ENCODE results near the gene PELI2.
A peak's percentile ranks its signal among the peaks of the same experiment; 100 is the strongest.

The PELI2 gene

GRCh38 chr14:56338674-56339073 lies 220.5 kb downstream of the PELI2 start:
- H3K4me1 ChIP-seq: peaks cover 4% of the 10 kb centered on the region; the same call in 1 of the 2 replicates
- DNase-seq: no peak
- no peaks in the 10 kb centered on the region for H3K36me3 ChIP-seq
- no peaks in the 10 kb centered on the region for H3K9me3 ChIP-seq
- H3K27me3 ChIP-seq: no peaks in the 10 kb centered on the region
- TF ChIP-seq CTCF (IDR thresholded peaks at IDR 0.05; ENCODE audit: low read depth, low read length): no peak
- H3K4me3 ChIP-seq (ENCODE audit: low read depth, low read length): no peak overlapping the region

- Histone ChIP-seq H3K36me3 (no peaks in the 10 kb centered on the region), H3K4me3 (ENCODE audit: low read depth, low read length) (no peak overlapping the region), H3K27me3 (no peaks in the 10 kb centered on the region), H3K4me1 (peaks cover 4% of the 10 kb centered on the region; the same call in 1 of the 2 replicates), H3K9me3 (no peaks in the 10 kb centered on the region)
- DNase-seq: peak; percentile 70
- TF ChIP-seq CTCF (IDR thresholded peaks at IDR 0.05; ENCODE audit: low read depth, low read length): peak; percentile 88
Measured at GRCh38 chr14:56339855-56340701, 221.9 kb downstream of the PELI2 start.

- TF ChIP-seq CTCF (IDR thresholded peaks at IDR 0.05; ENCODE audit: low read depth, low read length): no peak
- Histone ChIP-seq H3K36me3 (no peaks in the 10 kb centered on the region), H3K4me1 (peaks cover 4% of the 10 kb centered on the region; the same call in 1 of the 2 replicates), H3K4me3 (ENCODE audit: low read depth, low read length) (no peak overlapping the region), H3K9me3 (no peaks in the 10 kb centered on the region), H3K27me3 (no peaks in the 10 kb centered on the region)
- DNase-seq: no peak
Measured at GRCh38 chr14:56340932-56341331, 222.7 kb downstream of the PELI2 start.

- Histone ChIP-seq H3K4me1 (peaks cover 4% of the 10 kb centered on the region; the same call in 1 of the 2 replicates), H3K9me3 (no peaks in the 10 kb centered on the region), H3K36me3 (no peaks in the 10 kb centered on the region), H3K4me3 (ENCODE audit: low read depth, low read length) (no peak overlapping the region), H3K27me3 (no peaks in the 10 kb centered on the region)
- no peak for DNase-seq
- TF ChIP-seq CTCF (IDR thresholded peaks at IDR 0.05; ENCODE audit: low read depth, low read length): no peak
Measured at GRCh38 chr14:56341766-56342493, 223.7 kb downstream of the PELI2 start.

GRCh38 chr14:56342494-56342942 lies 224.3 kb downstream of the PELI2 start:
- no peak for DNase-seq
- Histone ChIP-seq H3K9me3 (no peaks in the 10 kb centered on the region), H3K36me3 (no peaks in the 10 kb centered on the region), H3K4me1 (peaks cover 4% of the 10 kb centered on the region; the same call in 1 of the 2 replicates), H3K4me3 (ENCODE audit: low read depth, low read length) (no peak overlapping the region), H3K27me3 (no peaks in the 10 kb centered on the region)
- no peak for TF ChIP-seq CTCF (IDR thresholded peaks at IDR 0.05; ENCODE audit: low read depth, low read length)

All from BE2C (cell line).